ENCODE measurements around the gene HAO2.
"Not testable (repeated sequence)": the region's sequence is repeated elsewhere in the genome, so short reads cannot be mapped to it uniquely, and the experiment has no call there.

HAO2 gene

GRCh38 chr1:119329541-119330461 is 38.8 kb upstream of the HAO2 start (continued):
- TF ChIP-seq ZNF8 (CRISPR knock-in tag; IDR thresholded peaks at IDR 0.05): no peak

DNA sequence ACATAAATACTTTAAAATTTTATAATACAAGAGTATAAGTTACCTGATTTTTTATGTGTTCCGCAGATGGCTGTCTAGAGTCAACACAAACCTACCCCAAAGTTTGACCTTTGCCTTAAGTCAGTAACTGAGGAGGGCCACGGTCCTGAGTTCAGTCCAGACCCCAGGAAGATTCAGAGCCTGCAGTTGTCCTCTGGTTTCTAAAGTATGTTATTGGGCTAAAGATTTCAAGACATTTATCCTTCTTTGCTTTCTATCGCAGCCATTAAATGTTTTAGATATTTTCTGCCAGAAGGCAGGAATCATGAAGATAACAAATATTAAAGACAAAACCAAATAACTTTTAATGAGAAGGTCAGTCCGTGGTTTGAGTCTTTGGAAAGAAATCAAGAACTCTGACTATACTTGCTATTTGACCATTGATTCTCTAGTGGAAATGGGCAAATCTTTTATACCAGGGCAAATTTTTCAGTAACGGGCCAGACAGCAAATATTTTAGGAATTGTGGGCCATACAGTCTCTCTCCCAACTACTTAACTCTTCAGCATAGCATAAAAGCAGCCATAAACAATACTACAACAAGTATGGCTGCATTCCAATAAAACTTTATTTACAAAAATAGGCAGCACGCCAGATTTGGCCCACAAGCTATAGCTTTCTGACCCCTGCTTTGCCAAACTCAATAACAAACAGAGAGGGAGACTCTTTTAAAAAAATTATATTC is 38.0 kb upstream of the HAO2 start:
- no peak for TF ChIP-seq TSHZ2 (CRISPR knock-in tag; IDR thresholded peaks at IDR 0.05)
- ATAC-seq: no peak

DNA sequence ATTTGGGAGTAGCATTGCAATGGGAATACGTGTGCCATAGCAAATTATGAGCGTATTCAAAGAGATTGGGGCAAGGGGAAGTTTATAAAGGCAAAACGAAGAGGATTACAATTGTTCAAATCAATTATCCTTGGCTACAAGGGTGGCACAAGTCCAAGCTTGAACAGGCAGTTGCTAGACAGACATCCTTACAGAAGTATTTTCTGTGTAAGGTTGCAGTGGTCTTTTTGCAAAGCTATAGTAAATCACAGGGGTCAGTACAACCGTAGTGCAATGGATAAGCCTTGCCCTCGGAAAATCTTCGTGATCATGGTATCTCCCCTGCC is 37.4 kb upstream of the HAO2 start:
- no peak for ATAC-seq
- TF ChIP-seq ISL1 (CRISPR knock-in tag; IDR thresholded peaks at IDR 0.05): no peak

GRCh38 chr1:119331915-119332314 is 36.7 kb upstream of the HAO2 start:
- TF ChIP-seq ZFP30 (CRISPR knock-in tag; IDR thresholded peaks at IDR 0.05) (no peak), GLIS3 (CRISPR knock-in tag; IDR thresholded peaks at IDR 0.05) (no peak), OSR1 (CRISPR knock-in tag; IDR thresholded peaks at IDR 0.05) (no peak), TCF4 (CRISPR knock-in tag; IDR thresholded peaks at IDR 0.05; ENCODE audit: borderline replicate concordance) (no peak), ZFP3 (CRISPR knock-in tag; IDR thresholded peaks at IDR 0.05) (no peak), CSDC2 (CRISPR knock-in tag; IDR thresholded peaks at IDR 0.05) (no peak), TOX (CRISPR knock-in tag; IDR thresholded peaks at IDR 0.05; ENCODE audit: borderline replicate concordance) (no peak)
- TF ChIP-seq, protein P1, sequence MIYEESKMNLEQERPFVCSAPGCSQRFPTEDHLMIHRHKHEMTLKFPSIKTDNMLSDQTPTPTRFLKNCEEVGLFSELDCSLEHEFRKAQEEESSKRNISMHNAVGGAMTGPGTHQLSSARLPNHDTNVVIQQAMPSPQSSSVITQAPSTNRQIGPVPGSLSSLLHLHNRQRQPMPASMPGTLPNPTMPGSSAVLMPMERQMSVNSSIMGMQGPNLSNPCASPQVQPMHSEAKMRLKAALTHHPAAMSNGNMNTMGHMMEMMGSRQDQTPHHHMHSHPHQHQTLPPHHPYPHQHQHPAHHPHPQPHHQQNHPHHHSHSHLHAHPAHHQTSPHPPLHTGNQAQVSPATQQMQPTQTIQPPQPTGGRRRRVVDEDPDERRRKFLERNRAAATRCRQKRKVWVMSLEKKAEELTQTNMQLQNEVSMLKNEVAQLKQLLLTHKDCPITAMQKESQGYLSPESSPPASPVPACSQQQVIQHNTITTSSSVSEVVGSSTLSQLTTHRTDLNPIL (CRISPR knock-in tag; IDR thresholded peaks at IDR 0.05; ENCODE audit: low read depth): no peak
- ATAC-seq: no peak

DNA sequence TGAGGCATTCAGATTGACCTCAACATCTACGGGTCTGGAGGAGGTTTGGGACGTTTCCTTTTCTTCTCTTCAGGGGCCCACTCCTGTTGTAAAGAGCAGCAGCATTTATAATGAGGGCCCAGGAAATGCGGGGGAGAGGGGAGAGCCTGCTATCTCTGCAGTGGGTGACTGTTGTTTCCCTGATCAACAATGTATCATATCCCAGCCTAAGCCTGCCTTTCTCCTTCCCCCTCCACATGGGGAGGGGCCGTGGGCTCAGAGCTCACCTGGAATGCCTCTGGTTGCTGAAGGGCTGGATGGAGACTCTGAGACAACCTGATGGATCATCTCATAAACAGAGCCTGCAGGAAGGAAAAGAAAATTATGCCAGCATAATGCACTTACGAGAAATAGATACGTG is 36.0 kb upstream of the HAO2 start:
- ATAC-seq: no peak
- TF ChIP-seq ZNF70 (CRISPR knock-in tag; IDR thresholded peaks at IDR 0.05) (no peak), ARNTL (CRISPR knock-in tag; IDR thresholded peaks at IDR 0.05; ENCODE audit: borderline replicate concordance, low read depth) (no peak), TOX (CRISPR knock-in tag; IDR thresholded peaks at IDR 0.05; ENCODE audit: borderline replicate concordance) (no peak), POU6F1 (CRISPR knock-in tag; IDR thresholded peaks at IDR 0.05; ENCODE audit: borderline replicate concordance, low read depth) (no peak), ISL1 (CRISPR knock-in tag; IDR thresholded peaks at IDR 0.05) (no peak)
- TF ChIP-seq, protein P1 (CRISPR knock-in tag; IDR thresholded peaks at IDR 0.05; ENCODE audit: low read depth): no peak

- TF ChIP-seq TCF4 (CRISPR knock-in tag; IDR thresholded peaks at IDR 0.05; ENCODE audit: borderline replicate concordance): no peak
- TF ChIP-seq TSHZ2 (CRISPR knock-in tag; IDR thresholded peaks at IDR 0.05): no peak
- no peak; the same call in 2 of the 3 replicates for ATAC-seq
These were observed 35.3 kb upstream of the HAO2 start for GRCh38 chr1:119333163-119333896.

DNA sequence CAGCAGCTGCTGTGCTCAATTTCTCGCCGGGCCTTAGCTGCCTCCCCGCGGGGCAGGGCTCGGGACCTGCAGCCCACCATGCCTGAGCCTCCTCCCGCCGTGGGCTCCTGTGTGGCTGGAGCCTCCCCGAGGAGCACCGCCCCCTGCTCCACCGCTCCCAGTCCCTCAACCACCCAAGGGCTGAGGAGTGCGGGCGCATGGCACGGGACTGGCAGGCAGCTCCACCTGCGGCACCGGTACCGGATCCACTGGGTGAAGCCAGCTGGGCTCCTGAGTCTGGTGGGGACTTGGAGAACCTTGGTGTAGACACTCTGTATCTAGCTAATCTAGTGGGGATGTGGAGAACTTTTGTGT is 34.7 kb upstream of the HAO2 start:
- not testable (repeated sequence) for ATAC-seq

All from SK-N-SH treated with all-trans-retinoic acid at 6 μM for 48 hours (cell line).